A172 (cell line): ENCODE measurements around the gene IFIT2. TPM values are rescaled to one million over a fixed set of nuclear protein-coding genes. Genes with fewer than 3 reads are reported as not detected.
"Not testable (repeated sequence)": the region's sequence is repeated elsewhere in the genome, so short reads cannot be mapped to it uniquely, and the experiment has no call there.

ENCODE experiments used
- DNase-seq: peaks from one replicate; pipeline ENCODE4 v3.0.0-alpha.2; 2015; ENCODE audit warnings: low spot score
- total RNA-seq: library from RNA; depleted of rRNA; stranded (reverse); fragments of >200 nt; shearing (Covaris generic); gene quantifications from 2 replicates; pipeline ENCODE4 v1.2.3, GENCODE V29; 2014

IFIT2 gene
- total RNA-seq, 1 experiment from 2014 or later = 2.5 TPM

- DNase-seq = no peak
These were observed 6.4 kb downstream of the IFIT2 start for GRCh38 chr10:89308266-89308665.

GRCh38 chr10:89308736-89309135 is 6.9 kb downstream of the IFIT2 start:
- no peak for DNase-seq

- no peak for DNase-seq
These were observed 7.6 kb downstream of the IFIT2 start for GRCh38 chr10:89309156-89310055.

DNA sequence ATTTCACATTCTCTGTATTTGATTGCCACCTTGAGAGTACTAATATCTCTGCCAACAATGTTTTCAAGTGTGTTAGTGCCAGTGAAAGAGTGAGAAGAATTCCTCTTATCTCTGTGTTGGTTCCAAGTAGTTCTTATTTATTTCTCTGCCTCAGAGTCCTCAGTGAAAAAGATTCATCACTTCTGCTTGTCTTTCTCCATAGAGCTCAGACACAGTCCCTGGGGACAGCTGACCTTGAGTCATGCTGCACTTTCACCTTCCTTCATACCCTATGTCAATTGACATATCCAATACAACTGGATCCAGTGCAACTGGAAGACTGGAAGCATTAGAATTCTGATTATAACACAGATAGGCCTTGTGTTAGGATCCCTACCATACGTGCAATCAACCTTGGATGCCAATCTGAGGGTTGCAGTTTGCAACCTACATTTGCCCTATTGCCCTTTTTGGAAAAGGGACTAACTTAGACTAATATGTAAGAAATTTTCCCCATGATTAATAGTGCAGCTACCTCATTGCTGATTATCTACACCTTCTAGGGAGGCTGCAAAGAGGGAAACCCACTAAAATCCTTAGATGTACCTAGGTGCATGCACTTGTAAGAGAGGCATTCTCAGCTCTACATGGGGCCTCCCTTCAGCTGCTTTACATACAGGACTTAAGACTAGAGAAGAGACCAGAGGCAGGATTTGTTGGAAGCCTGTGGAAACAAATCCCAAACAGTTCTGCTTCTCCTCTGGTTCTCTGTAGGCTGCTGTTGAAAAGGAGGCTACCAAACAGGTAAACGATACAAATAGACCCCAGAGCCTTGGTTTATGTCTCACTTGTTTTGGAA is 8.4 kb downstream of the IFIT2 start:
- DNase-seq = no peak

DNA sequence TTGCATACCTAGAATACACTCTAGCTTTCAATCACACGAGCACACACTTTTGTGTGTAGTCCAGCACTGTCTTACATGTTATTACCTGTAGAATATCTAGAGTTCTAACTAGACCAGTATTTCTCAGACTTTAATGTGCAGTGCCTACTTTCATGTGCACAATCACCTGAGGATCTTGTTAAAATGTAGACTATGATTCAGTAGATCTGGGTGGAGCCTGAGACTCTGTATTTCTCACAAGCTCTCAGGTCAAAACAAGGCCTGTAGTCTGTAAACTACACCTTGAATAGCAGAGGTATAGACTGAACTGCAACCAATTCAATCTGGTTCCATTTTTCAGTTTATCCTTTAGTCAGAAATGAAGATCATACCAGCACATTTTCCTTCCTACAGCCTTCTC is 11.1 kb downstream of the IFIT2 start:
- DNase-seq = no peak

GRCh38 chr10:89314676-89315075 is 12.8 kb downstream of the IFIT2 start:
- no peak for DNase-seq

GRCh38 chr10:89318047-89318446 is 16.2 kb downstream of the IFIT2 start:
- not testable (repeated sequence) for DNase-seq

GRCh38 chr10:89325081-89325480 is 23.2 kb downstream of the IFIT2 start:
- DNase-seq = not testable (repeated sequence)

DNA sequence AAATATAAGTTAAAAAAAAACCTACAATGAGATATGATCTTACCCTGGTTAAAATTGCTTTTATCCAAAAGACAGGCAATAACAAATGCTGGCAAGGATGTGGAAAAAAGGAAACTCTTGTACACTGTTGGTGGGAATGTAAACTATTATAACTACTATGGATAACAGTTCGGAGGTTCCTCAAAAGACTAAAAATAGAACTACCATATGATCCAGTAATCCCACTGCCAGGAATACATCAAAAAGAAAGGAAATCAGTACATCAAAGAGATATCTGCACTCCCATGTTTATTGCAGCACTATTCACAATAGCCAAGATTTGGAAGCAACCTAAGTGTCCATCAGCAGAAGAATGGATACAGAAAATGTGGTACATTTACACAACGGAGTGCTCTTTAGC is 24.0 kb downstream of the IFIT2 start:
- DNase-seq = not testable (repeated sequence)

DNA sequence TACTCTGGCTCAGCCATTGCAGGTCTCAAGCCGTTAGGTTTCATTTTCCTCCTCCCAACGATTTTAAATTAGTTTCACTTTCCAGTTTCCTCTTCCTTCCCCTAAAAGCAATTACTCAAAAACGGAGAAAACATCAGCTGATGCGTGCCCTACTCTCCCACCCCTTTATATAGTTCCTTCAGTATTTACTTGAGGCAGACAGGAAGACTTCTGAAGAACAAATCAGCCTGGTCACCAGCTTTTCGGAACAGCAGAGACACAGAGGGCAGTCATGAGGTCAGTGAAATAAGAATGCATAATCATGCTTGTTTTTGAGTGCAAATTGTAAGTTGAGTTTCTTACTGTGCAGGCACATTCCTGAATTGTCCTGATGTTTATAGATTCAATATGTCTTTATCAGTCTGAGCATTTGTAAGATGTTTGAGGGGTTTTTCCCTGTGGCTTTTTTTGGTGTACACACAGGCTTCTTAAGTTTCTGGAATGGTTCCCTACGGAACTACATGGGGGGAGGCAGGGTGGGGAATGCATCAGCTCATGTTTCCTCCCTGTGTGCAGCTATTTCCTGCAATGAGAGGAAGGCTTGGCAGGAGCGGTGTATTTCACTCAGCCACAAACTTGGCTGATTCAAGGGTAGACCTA is 26.1 kb downstream of the IFIT2 start, which contains the start of gene IFIT3:
IFIT3 (plus strand) TSS at position 195 of the 639 bp plus-strand sequence; CDS start at position 272, 77 bp downstream.
- peak; percentile 86 for DNase-seq

DNA sequence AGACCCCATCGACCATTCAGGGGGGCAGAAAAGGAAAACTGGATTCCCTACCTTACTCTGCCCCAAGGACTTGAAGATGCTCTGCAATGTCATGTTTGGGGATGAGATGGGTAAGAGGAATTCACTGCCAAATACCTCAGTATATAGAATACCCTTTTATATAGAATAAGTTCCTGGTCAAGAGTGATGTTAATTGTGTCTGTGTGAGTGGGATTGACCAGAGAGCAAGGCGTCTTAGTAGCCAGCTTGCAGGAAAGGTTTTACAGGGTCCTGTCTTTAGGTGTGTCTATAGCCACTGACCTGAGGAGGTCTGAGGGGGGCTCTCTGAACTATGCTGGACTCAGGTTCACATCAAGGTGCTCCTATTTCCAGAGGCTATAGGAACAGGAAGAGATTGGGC is 27.3 kb downstream of the IFIT2 start:
- DNase-seq = no peak

DNA sequence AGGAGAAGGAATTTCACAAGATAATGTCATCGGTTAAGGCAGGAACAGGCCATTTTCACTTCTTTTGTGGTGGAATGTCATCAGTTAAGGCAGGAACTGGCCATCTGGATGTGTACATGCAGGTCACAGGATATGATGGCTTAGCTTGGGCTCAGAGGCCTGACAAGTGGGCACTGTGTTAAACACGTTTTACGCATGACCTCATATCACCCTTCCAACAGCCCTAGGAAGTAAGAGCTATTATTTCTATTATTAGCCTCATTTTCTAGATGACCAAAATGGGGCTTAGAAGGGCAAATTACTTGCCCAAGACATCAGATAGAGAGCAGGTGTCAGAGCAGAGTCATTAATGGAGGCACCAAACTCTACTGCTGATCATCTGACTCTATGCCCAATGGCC is 28.2 kb downstream of the IFIT2 start:
- DNase-seq = not testable (repeated sequence)

DNA sequence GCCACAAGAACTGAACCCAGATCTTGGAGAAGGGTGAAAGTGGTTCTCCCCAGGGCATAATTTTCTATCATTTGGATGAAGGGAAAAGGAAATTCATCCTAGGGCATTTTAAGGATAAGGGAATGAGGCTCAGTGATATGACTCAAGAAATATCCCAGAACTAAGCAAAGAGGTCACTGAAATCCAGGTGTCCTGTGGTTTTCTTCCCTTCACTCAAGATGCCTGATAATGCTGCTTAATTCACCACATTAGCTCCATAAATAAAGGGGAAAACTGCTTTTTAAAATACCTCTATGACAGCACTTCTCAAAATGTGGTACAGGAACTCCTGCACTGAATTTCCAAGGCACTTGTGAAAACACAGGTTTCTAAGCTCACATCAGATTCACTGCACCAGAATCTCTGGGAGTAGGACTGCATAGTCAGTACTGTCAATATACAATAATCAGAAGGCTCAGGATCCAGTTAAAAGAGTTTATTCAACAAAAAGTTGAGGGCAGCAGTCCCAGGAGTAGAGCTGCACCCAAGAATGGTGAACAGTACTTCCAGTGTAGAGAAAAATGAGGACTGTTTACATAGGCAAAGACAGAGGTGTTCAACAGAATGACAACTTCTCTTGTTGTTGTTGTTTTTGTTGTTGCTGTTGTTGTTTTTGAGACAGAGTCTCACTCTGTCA is 28.8 kb downstream of the IFIT2 start:
- DNase-seq = no peak

GRCh38 chr10:89331487-89332122 is 29.8 kb downstream of the IFIT2 start:
- not testable (repeated sequence) for DNase-seq

DNA sequence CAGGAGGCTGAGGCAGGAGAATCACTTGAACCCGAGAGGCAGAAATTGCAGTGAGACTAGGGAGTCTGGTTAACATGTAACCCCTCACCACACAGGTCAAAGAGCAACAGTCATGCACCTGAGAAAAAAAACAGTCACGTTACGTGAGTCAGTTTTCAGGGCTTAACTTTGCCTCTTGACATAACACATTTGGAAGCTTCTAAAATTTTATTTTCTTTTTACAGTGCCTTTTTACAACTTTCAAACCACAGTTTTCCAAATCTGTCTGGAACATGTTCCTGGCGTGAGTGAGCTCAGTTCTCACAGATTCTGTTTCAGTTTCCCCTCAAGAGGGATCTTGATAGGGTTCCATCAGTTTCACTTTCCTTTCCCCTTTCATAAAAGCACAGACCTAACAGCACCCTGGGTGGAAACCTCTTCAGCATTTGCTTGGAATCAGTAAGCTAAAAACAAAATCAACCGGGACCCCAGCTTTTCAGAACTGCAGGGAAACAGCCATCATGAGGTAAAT is 30.3 kb downstream of the IFIT2 start:
- no peak for DNase-seq

DNA sequence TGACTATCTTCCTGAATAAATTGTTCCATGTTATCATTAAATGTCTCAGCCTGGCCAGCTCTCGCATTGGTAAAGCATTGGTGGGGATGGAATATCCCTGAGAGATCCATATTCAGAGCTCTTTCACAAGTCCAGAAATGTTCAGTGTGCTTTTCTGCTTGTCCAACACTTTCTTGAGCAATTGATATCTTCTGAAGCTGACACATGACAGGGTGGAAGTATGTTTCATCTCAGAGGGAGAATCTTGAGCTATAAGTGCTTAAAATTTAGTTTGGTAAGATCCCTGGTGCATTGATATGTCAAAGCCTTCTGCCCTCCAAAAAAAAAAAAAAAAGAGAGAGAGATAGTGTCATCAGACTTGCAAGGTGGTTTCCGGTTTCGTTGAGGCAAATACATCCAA is 33.4 kb downstream of the IFIT2 start:
- DNase-seq = no peak

GRCh38 chr10:89336241-89336640 is 34.4 kb downstream of the IFIT2 start:
- no peak for DNase-seq

DNA sequence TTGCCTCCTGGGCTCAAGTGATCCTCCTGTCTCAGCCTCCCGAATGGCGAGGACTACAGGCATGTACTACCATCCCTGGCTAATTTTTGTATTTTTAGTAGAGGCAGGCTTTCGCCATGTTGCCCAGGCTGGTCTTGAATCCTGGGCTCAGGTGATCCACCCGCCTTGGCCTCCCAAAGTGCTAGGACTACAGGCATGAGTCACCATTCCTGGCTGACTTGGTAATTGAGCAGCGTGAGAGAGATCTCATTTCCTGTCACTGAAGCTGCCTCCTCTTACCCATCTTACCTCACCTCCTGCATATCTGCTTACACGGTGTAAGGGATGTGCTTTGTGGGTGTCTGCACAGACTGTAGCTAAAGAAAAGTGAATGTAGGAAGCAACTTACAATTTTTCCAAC is 35.6 kb downstream of the IFIT2 start:
- peak; percentile 90 for DNase-seq

DNA sequence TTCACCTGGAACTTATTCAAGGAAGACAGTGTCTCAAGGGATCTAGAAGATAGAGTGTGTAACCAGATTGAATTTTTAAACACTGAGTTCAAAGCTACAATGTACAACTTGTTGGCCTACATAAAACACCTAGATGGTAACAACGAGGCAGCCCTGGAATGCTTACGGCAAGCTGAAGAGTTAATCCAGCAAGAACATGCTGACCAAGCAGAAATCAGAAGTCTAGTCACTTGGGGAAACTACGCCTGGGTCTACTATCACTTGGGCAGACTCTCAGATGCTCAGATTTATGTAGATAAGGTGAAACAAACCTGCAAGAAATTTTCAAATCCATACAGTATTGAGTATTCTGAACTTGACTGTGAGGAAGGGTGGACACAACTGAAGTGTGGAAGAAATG is 36.9 kb downstream of the IFIT2 start:
- no peak for DNase-seq

GRCh38 chr10:89339875-89340274 is 38.0 kb downstream of the IFIT2 start:
- no peak for DNase-seq

DNA sequence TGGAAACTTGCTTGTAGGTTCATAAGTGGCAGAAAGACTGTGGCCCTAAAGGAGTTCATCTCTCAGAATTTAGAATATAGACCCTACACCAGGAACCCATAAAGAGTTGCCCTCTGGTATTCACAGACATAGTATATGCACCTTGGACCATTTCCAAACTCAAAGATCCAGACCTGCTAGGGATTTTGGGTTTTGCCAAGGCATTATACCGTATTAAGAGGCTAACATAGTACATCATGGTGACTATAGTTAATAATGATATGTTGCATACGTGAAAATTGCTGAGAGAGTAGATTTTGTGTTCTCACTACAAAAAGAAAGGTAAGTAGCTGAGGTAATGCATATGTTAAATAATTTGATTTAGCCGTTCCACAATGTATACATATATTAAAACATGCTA is 39.8 kb downstream of the IFIT2 start:
- no peak for DNase-seq
